Omental fat pad (tissue), 4 donors: ENCODE data around the gene LRSAM1. TPM values are rescaled to one million over a fixed set of nuclear protein-coding genes. Genes with fewer than 3 reads are reported as not detected.

ENCODE experiments used
- ATAC-seq: fragments of 150-250 bp; one replicate; pipeline ENCODE4 v1.9.1; 2016; ENCODE audit warnings: mild to moderate bottlenecking, moderate library complexity; ENCODE audit not compliant: low FRiP score
- DNase-seq: peaks from one replicate; pipeline ENCODE4 v3.0.0-alpha.2; 2019; ENCODE audit warnings: low spot score
- CTCF ChIP-seq, 3 donors: fragments of 450-650 bp; IDR thresholded peaks; one replicate each; pipeline ENCODE4 v1.5.1; 2016 to 2017; ENCODE audit warnings: antibody characterized with exemption in 3 of 3, mild to moderate bottlenecking in 3 of 3, moderate library complexity in 2 of 3
- total RNA-seq, 4 donors: library from RNA; depleted of rRNA; stranded (reverse); fragments of >200 nt; gene quantifications; one replicate each; pipeline ENCODE4 v1.1.0, GENCODE V29; 2016

Gene LRSAM1
- total RNA-seq, 4 donors from 2014 or later: 8.3 to 14.6 (median 10.8) TPM

- DNase-seq: no peak
- no peak for ATAC-seq
- no peak for TF ChIP-seq CTCF (IDR thresholded peaks at IDR 0.05)
These were observed 74.3 kb downstream of the LRSAM1 start for GRCh38 chr9:127525401-127526188.

- DNase-seq (no peak), ATAC-seq (no peak)
- no peak for TF ChIP-seq CTCF (IDR thresholded peaks at IDR 0.05)
These were observed 75.6 kb downstream of the LRSAM1 start for GRCh38 chr9:127526655-127527559.

- DNase-seq (no peak), ATAC-seq (no peak)
- no peak for TF ChIP-seq CTCF (IDR thresholded peaks at IDR 0.05)
These were observed 76.4 kb downstream of the LRSAM1 start for GRCh38 chr9:127527560-127528268.

- no peak for TF ChIP-seq CTCF (IDR thresholded peaks at IDR 0.05)
- ATAC-seq (no peak), DNase-seq (no peak)
These were observed 77.3 kb downstream of the LRSAM1 start for GRCh38 chr9:127528422-127529251.

GRCh38 chr9:127529671-127530070 is 78.4 kb downstream of the LRSAM1 start:
- ATAC-seq (no peak), DNase-seq (no peak)
- no peak for TF ChIP-seq CTCF (IDR thresholded peaks at IDR 0.05)
